ENCODE results near the gene PRLR. TPM values are rescaled to one million over a fixed set of nuclear protein-coding genes. Genes with fewer than 3 reads are reported as not detected.
A peak's percentile ranks its signal among the peaks of the same experiment; 100 is the strongest.

Gene PRLR
- total RNA-seq, 4 donors from 2014 or later: 15.8 to 80.6 (median 48.0) TPM

DNA sequence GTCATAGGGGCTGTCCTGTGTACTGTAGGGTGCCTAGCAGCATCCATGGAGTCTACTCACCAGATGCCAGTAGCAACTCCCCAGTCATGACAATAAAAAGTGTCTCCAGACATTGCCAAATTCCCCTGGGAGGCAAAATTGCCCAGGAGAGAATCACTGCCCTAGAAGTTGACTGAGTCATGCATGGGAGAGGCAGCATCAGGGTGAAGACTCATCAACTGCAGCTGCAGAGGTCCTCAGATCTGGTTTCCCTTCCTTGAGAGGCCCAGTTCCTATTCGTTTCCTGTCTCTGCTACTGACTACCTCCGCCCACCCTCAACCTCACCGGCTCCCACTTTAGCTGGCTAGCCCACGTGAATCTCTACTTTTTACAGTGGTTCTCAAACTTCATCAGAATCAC, 93.9 kb downstream of the PRLR start:
- no peaks in the 10 kb centered on the region for H3K36me3 ChIP-seq
- peak overlapping the region in 1 of 2 donors; percentile 33 for H3K27ac ChIP-seq
- H3K4me1 ChIP-seq: peaks cover 0 to 4% of the 10 kb centered on the region in 2 donors
- H3K27me3 ChIP-seq: no peaks in the 10 kb centered on the region
- no peak for DNase-seq
- H3K9me3 ChIP-seq: no peaks in the 10 kb centered on the region
- TF ChIP-seq POLR2A (IDR thresholded peaks at IDR 0.05) (no peak), CTCF (IDR thresholded peaks at IDR 0.05) (no peak)
- intact Hi-C loops (cut with DNase I; ENCODE audit: low total_unique reads): no loop called here
- H3K4me3 ChIP-seq: no peak overlapping the region

DNA sequence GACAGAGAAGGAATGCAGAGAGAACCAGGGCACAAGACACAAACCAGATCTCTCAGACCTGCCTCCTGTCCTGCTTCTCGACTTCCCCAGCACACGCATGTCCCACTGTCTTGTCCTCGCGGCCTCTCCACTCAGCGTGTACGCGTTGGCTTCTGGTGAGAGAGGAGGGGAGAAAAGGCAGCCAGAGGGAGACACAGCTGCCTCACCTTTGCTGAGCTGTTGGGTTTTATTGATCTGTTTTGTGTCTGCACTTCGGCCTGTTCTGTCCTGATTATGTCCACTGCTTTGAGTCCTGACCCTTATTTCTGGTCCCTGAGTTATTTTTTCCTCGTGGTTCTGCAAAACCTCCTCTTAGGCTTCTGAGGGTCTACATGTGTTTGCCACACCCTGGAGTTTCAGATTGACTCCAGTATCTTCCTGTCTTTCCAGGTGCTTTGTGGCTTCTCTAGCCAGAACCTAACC, 95.0 kb downstream of the PRLR start:
- TF ChIP-seq CTCF (IDR thresholded peaks at IDR 0.05) (no peak), POLR2A (IDR thresholded peaks at IDR 0.05) (no peak)
- Histone ChIP-seq H3K36me3 (no peaks in the 10 kb centered on the region), H3K27me3 (no peaks in the 10 kb centered on the region), H3K9me3 (no peaks in the 10 kb centered on the region), H3K4me3 (no peak overlapping the region), H3K4me1 (peaks cover 0 to 4% of the 10 kb centered on the region in 2 donors), H3K27ac (peak overlapping the region; percentile 5 to 33)
- intact Hi-C loops (cut with DNase I; ENCODE audit: low total_unique reads): no loop called here
- no peak for DNase-seq

DNA sequence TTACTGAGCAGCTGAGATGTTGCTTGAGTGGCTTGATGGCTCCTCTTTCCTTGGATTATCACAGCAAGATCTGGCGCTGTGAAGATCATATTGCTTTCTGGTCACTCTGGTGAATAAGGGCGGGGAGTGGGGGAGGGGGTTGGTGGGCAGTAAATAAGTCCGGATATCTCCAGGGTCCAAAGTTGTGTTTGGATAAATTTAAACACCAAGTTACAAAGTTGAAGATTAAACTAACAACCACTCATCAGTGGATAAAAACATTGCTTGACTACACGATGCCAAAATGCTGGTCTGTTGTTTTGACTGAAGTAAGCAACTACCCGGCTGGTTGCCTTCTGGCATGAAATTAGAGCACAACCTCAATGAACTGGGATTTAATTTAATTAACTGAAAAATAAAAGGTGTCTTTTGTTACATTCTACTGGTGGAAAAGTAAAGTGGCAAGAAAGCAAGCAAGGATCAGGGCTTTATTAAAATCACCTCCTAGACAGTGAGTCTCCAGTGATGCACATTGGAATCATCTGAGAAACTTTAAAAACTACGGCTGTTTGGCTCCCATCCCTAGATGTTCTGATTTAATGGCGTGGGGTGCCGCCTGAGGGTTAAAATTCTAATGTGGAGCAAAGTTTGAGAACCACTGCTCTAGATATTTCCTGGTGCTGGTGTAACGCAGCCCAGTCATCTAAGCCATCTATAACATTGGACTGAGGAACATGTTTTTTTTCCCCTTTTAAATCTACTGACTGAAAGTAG, 95.8 kb downstream of the PRLR start:
- no peak for DNase-seq
- Histone ChIP-seq H3K27me3 (no peaks in the 10 kb centered on the region), H3K27ac (no peak overlapping the region), H3K4me1 (peaks cover 0 to 4% of the 10 kb centered on the region in 2 donors), H3K4me3 (no peak overlapping the region), H3K36me3 (no peaks in the 10 kb centered on the region), H3K9me3 (no peaks in the 10 kb centered on the region)
- intact Hi-C loops (cut with DNase I; ENCODE audit: low total_unique reads): no loop called here
- TF ChIP-seq POLR2A (IDR thresholded peaks at IDR 0.05) (no peak), CTCF (IDR thresholded peaks at IDR 0.05) (no peak)

DNA sequence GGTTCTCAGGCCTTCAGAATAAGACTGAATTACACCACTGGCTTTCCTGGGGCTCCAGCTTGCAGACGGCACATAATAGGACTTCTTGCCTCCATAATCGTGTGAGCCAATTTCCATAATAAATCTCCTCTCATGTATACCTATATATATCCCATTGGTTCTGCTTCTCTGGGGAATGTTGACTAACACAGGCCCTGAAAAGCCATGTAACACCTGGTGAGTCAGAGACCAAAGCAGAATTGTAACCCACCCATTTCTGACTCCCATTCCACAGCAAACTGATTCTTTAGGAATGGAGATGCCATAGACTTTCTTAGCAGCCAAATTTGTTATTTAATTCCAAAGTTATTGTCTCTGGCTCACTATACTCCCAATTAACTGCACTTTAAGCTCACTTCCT, 97.1 kb downstream of the PRLR start:
- intact Hi-C loops (cut with DNase I; ENCODE audit: low total_unique reads): no loop called here
- Histone ChIP-seq H3K36me3 (no peaks in the 10 kb centered on the region), H3K4me1 (peaks cover 0 to 4% of the 10 kb centered on the region in 2 donors), H3K4me3 (no peak overlapping the region), H3K27me3 (no peaks in the 10 kb centered on the region), H3K9me3 (no peaks in the 10 kb centered on the region), H3K27ac (no peak overlapping the region)
- no peak for DNase-seq
- TF ChIP-seq CTCF (IDR thresholded peaks at IDR 0.05) (no peak), POLR2A (IDR thresholded peaks at IDR 0.05) (no peak)

DNA sequence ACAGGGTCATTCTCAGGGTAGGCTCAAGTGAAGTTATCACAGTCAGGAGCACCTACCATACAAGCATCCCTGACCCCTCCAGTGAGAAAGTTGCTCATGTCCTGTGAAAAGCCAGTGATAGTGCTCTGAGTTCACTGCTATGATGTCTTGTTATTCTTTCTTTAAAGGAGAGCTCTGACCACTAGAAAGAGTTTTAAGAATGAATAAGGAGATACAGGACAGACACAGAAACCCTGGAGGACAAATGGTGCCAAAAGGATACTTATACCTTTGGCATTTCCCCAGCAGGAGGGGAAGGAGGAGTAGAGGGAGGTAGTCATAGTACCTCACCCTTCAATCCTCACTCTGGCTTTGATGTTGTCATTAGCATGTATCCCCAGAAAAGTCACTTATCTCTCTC, 98.6 kb downstream of the PRLR start:
- no peak for DNase-seq
- Histone ChIP-seq H3K4me3 (no peak overlapping the region), H3K9me3 (no peaks in the 10 kb centered on the region), H3K4me1 (peaks cover 0 to 4% of the 10 kb centered on the region in 2 donors), H3K27me3 (no peaks in the 10 kb centered on the region), H3K27ac (no peak overlapping the region), H3K36me3 (no peaks in the 10 kb centered on the region)
- intact Hi-C loops (cut with DNase I; ENCODE audit: low total_unique reads): no loop called here
- TF ChIP-seq CTCF (IDR thresholded peaks at IDR 0.05): no peak
- no peak for TF ChIP-seq POLR2A (IDR thresholded peaks at IDR 0.05)

All from uterus (tissue), 4 donors.